ENCODE results near the gene CASKIN1.

The CASKIN1 gene

DNA sequence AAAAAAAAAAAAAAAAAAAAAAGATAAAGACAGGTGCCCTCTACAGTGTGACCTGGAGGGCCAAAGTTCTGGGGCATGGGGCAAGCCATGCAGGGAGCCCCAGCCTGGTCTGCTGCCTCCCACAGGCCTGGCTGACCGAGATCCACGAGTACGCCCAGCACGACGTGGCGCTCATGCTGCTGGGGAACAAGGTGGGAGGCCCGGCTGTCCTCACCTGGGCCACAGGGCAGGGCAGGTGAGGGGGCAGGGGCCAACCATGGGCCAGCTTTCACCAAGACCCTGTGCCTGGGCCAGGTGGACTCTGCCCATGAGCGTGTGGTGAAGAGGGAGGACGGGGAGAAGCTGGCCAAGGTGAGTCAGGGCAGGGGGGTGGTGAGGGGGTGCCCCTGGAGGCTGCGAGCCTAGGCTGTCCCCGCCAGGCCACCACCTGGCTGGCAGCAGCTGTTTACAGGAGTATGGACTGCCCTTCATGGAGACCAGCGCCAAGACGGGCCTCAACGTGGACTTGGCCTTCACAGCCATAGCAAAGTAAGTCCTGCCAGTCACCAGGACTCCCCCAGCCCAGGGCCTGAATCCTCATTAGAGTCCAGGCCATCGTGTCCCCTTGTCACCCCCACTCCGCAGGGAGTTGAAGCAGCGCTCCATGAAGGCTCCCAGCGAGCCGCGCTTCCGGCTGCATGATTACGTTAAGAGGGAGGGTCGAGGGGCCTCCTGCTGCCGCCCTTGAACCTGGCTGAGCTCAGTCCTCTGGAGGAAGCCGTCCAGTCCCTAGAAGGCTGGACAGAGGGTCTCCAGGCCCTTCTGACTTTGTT lies 43.5 kb downstream of the CASKIN1 start:
- peaks cover 4% of the 10 kb centered on the region for H3K27me3 ChIP-seq (ENCODE audit: insufficient read depth, low read length, poor library complexity, severe bottlenecking)
- peaks cover 61% of the 10 kb centered on the region for H3K79me2 ChIP-seq (ENCODE audit: insufficient read depth, low read length)
- peak overlapping the region; percentile 96 for H3K4me3 ChIP-seq (ENCODE audit: low read length, poor library complexity, severe bottlenecking)
- H4K20me1 ChIP-seq (ENCODE audit: insufficient read depth, low read length, poor library complexity, severe bottlenecking) = peaks cover 47% of the 10 kb centered on the region
- H3K36me3 ChIP-seq (ENCODE audit: insufficient read depth, low read length) = no peaks in the 10 kb centered on the region
- no peaks in the 10 kb centered on the region for H3K9me3 ChIP-seq (ENCODE audit: insufficient read depth, low read depth, low read length)
- H2AFZ ChIP-seq (ENCODE audit: low read length) = no peak overlapping the region
- H3K9ac ChIP-seq (ENCODE audit: low read depth, low read length, poor library complexity, severe bottlenecking) = peak overlapping the region; percentile 97
- peak overlapping the region; percentile 96 for H3K4me2 ChIP-seq (ENCODE audit: low read depth, low read length, poor library complexity, severe bottlenecking)
- TF ChIP-seq, protein P1, sequence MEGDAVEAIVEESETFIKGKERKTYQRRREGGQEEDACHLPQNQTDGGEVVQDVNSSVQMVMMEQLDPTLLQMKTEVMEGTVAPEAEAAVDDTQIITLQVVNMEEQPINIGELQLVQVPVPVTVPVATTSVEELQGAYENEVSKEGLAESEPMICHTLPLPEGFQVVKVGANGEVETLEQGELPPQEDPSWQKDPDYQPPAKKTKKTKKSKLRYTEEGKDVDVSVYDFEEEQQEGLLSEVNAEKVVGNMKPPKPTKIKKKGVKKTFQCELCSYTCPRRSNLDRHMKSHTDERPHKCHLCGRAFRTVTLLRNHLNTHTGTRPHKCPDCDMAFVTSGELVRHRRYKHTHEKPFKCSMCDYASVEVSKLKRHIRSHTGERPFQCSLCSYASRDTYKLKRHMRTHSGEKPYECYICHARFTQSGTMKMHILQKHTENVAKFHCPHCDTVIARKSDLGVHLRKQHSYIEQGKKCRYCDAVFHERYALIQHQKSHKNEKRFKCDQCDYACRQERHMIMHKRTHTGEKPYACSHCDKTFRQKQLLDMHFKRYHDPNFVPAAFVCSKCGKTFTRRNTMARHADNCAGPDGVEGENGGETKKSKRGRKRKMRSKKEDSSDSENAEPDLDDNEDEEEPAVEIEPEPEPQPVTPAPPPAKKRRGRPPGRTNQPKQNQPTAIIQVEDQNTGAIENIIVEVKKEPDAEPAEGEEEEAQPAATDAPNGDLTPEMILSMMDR (conservative IDR thresholded peaks at IDR 0.05; ENCODE audit: low read length) = no peak
- no peak for TF ChIP-seq EZH2phosphoT487 (IDR thresholded peaks at IDR 0.05; ENCODE audit: borderline replicate concordance)
- no peaks in the 10 kb centered on the region for H3K9me2 ChIP-seq (replicated peaks; ENCODE audit: low read depth, low read length)
- peaks cover 5% of the 10 kb centered on the region for H3K4me1 ChIP-seq (ENCODE audit: insufficient read depth, low read length, poor library complexity, severe bottlenecking)
- H3F3A ChIP-seq (ENCODE audit: low read depth) = no peaks in the 10 kb centered on the region

DNA sequence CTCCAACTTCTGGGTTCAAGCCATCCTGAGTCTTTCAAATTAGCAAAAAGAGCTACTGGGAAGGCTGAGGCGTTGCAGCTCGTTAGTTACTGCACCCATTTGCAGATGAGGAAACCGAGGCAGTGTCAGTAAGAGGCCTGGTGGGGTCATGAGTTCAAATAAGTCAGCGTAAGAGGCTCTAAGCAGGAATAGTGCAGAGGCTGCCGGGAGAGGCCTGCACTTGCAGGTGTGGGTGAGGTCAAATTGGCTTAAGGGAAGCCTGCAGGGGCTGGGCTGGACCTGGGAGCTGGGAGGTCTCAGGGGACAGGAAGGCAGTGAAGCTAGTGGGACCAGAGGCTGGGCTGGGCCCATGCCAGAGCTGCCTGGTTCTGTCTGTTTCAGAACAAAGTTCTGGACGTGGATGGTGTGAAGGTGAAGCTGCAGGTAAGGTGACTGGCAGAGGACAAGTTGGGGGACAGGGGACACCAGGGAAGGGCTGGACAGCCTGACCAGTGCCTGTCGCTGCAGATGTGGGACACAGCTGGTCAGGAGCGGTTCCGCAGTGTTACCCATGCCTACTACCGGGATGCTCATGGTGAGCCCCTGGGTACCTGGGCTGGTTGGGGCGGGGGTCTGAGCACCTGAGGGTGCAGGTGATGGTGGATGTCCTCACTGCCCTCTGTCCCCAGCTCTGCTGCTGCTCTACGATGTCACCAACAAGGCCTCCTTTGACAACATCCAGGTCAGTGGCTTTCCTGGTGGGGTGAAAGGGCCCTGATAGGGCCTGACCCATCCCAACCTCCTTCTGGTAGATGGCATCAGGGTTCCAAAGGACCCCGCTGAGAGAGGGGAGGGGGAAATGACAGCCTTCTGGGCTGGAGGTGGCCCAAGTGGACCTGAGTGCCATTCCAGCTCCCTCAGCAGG lies 45.0 kb downstream of the CASKIN1 start:
- H3K4me2 ChIP-seq (ENCODE audit: low read depth, low read length, poor library complexity, severe bottlenecking) = no peak overlapping the region
- no peak overlapping the region for H3K4me3 ChIP-seq (ENCODE audit: low read length, poor library complexity, severe bottlenecking)
- no peak for TF ChIP-seq EZH2phosphoT487 (IDR thresholded peaks at IDR 0.05; ENCODE audit: borderline replicate concordance)
- TF ChIP-seq, protein P1 (conservative IDR thresholded peaks at IDR 0.05; ENCODE audit: low read length) = no peak
- H3K27me3 ChIP-seq (ENCODE audit: insufficient read depth, low read length, poor library complexity, severe bottlenecking) = peaks cover 4% of the 10 kb centered on the region
- peaks cover 47% of the 10 kb centered on the region for H4K20me1 ChIP-seq (ENCODE audit: insufficient read depth, low read length, poor library complexity, severe bottlenecking)
- H3K79me2 ChIP-seq (ENCODE audit: insufficient read depth, low read length) = peaks cover 47% of the 10 kb centered on the region
- no peaks in the 10 kb centered on the region for H3K4me1 ChIP-seq (ENCODE audit: insufficient read depth, low read length, poor library complexity, severe bottlenecking)
- H3K9ac ChIP-seq (ENCODE audit: low read depth, low read length, poor library complexity, severe bottlenecking) = no peak overlapping the region
- no peaks in the 10 kb centered on the region for H3K36me3 ChIP-seq (ENCODE audit: insufficient read depth, low read length)
- no peaks in the 10 kb centered on the region for H3F3A ChIP-seq (ENCODE audit: low read depth)
- no peaks in the 10 kb centered on the region for H3K9me2 ChIP-seq (replicated peaks; ENCODE audit: low read depth, low read length)
- H2AFZ ChIP-seq (ENCODE audit: low read length) = no peak overlapping the region
- H3K9me3 ChIP-seq (ENCODE audit: insufficient read depth, low read depth, low read length) = no peaks in the 10 kb centered on the region

DNA sequence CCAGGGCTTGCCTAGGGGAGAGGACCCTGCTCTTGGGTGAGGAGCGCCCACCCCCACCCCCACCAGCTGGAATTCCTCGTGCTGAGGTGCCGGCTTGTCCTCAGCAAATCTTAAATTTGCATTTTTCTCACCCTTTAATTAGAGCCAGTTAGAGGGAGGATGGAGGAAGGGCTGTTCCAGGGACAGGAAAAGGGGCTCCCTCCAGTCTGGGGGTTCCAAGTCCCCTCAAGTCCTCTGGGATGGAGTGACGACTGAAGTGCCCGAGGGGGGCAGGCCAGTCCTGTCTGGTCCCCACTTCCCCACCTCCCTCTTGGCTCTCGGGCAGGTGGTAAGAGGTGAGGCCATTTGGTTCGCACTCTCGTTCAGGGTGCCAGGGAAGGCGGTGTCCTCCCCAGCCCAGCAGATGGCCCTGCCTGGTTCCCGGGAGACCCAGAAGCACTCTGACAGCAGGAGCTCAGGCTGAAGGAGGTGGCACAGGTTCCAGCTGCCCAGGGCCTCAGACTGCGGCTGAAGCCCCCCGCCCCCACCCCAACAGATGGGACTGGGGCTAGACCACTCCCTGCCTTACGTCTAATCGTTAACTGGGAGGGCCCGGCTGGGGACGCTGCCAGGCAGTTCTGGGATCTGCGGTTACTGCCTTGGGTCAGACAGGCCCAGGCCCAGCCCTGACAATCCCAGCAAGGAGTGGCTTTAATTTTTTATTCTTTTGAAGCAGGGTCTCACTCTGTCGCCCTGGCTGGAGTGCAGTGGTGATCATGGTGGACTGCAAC lies 45.8 kb downstream of the CASKIN1 start:
- Histone ChIP-seq H3K9me2 (replicated peaks; ENCODE audit: low read depth, low read length) (no peaks in the 10 kb centered on the region), H4K20me1 (ENCODE audit: insufficient read depth, low read length, poor library complexity, severe bottlenecking) (peaks cover 47% of the 10 kb centered on the region), H3K36me3 (ENCODE audit: insufficient read depth, low read length) (no peaks in the 10 kb centered on the region), H3K9ac (ENCODE audit: low read depth, low read length, poor library complexity, severe bottlenecking) (no peak overlapping the region), H3F3A (ENCODE audit: low read depth) (no peaks in the 10 kb centered on the region), H3K9me3 (ENCODE audit: insufficient read depth, low read depth, low read length) (no peaks in the 10 kb centered on the region), H3K4me2 (ENCODE audit: low read depth, low read length, poor library complexity, severe bottlenecking) (no peak overlapping the region), H3K4me3 (ENCODE audit: low read length, poor library complexity, severe bottlenecking) (no peak overlapping the region), H3K79me2 (ENCODE audit: insufficient read depth, low read length) (peaks cover 41% of the 10 kb centered on the region), H3K27me3 (ENCODE audit: insufficient read depth, low read length, poor library complexity, severe bottlenecking) (peaks cover 4% of the 10 kb centered on the region), H2AFZ (ENCODE audit: low read length) (no peak overlapping the region), H3K4me1 (ENCODE audit: insufficient read depth, low read length, poor library complexity, severe bottlenecking) (no peaks in the 10 kb centered on the region)
- TF ChIP-seq EZH2phosphoT487 (IDR thresholded peaks at IDR 0.05; ENCODE audit: borderline replicate concordance) = no peak
- TF ChIP-seq, protein P1 (conservative IDR thresholded peaks at IDR 0.05; ENCODE audit: low read length) = no peak
